Nephron progenitor cell (in vitro differentiated cells): ENCODE data around the gene NECAB2.

Experiments
- DNase-seq: peaks from one replicate; pipeline ENCODE4 v3.0.0; 2021
- H3K27ac Mint-ChIP-seq: 2 replicates; pipeline ENCODE4 v1.8.0; 2021; ENCODE audit warnings: mild to moderate bottlenecking, moderate library complexity, mixed read lengths
- H3K27me3 Mint-ChIP-seq: 2 replicates; pipeline ENCODE4 v1.8.0; 2021; ENCODE audit warnings: mild to moderate bottlenecking, low read depth, mixed read lengths; ENCODE audit not compliant: poor library complexity
- H3K36me3 Mint-ChIP-seq: 2 replicates; pipeline ENCODE4 v1.8.0; 2021; ENCODE audit warnings: low read depth, mixed read lengths
- H3K4me1 Mint-ChIP-seq: 2 replicates; pipeline ENCODE4 v1.8.0; 2021; ENCODE audit warnings: mixed read lengths
- H3K4me3 Mint-ChIP-seq: 2 replicates; pipeline ENCODE4 v1.8.0; 2021; ENCODE audit warnings: mild to moderate bottlenecking, moderate library complexity, mixed read lengths
- H3K9me3 Mint-ChIP-seq: 2 replicates; pipeline ENCODE4 v1.8.0; 2021; ENCODE audit warnings: mild to moderate bottlenecking, moderate library complexity, mixed read lengths
- TF ChIP-seq, protein P1 (sequence below): fragments of 200-600 bp; sonication (generic); IDR thresholded peaks from 2 replicates; pipeline ENCODE4 v1.5.0; 2021; ENCODE audit warnings: antibody characterized with exemption

NECAB2 gene

DNA sequence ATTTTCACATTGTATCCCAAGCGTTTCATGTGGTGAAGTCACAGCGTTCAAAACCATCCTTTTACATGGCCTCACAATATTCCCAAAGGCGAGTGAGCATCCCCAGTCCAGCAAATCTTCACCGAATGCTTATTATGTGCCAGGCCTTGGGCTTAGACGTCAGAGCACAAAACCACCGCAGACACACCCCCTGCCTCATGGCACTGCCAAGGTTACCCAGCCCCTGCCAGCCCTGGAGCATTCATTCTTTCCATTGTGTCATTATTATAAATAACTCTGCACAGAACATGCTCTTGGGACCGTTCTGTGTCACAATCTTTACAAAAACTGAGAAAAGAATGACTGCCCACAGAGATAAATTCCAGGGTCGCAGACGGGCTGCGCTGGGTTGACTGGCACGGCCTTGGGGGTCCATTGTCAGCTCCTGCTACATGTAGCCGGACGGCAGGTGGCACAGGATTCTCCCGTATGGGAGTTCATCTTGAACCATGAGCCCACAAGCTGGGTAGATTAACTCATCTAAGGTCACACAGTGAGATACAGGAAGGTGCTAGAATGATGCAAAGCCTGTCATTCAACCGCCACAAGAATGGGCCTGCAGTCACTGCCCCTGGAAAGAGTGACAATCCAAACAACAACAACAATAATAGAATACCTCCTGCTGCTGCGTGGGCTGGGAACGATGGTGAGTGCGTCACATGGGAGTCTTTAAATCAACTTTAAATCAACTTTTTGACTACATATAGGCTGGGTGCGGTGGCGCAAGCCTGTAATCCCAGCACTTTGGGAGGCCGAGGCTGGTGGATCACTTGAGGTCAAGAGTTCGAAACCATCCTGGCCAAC, 4.5 kb upstream of the NECAB2 start:
- H3K4me3 Mint-ChIP-seq, result no peak overlapping the region
- peaks cover 4% of the 10 kb centered on the region for H3K27me3 Mint-ChIP-seq
- no peaks in the 10 kb centered on the region for H3K9me3 Mint-ChIP-seq
- H3K4me1 Mint-ChIP-seq, result peaks cover 4% of the 10 kb centered on the region
- no peak for DNase-seq
- no peaks in the 10 kb centered on the region for H3K36me3 Mint-ChIP-seq
- TF ChIP-seq, protein P1, sequence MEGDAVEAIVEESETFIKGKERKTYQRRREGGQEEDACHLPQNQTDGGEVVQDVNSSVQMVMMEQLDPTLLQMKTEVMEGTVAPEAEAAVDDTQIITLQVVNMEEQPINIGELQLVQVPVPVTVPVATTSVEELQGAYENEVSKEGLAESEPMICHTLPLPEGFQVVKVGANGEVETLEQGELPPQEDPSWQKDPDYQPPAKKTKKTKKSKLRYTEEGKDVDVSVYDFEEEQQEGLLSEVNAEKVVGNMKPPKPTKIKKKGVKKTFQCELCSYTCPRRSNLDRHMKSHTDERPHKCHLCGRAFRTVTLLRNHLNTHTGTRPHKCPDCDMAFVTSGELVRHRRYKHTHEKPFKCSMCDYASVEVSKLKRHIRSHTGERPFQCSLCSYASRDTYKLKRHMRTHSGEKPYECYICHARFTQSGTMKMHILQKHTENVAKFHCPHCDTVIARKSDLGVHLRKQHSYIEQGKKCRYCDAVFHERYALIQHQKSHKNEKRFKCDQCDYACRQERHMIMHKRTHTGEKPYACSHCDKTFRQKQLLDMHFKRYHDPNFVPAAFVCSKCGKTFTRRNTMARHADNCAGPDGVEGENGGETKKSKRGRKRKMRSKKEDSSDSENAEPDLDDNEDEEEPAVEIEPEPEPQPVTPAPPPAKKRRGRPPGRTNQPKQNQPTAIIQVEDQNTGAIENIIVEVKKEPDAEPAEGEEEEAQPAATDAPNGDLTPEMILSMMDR, result no peak
- no peak overlapping the region for H3K27ac Mint-ChIP-seq

DNA sequence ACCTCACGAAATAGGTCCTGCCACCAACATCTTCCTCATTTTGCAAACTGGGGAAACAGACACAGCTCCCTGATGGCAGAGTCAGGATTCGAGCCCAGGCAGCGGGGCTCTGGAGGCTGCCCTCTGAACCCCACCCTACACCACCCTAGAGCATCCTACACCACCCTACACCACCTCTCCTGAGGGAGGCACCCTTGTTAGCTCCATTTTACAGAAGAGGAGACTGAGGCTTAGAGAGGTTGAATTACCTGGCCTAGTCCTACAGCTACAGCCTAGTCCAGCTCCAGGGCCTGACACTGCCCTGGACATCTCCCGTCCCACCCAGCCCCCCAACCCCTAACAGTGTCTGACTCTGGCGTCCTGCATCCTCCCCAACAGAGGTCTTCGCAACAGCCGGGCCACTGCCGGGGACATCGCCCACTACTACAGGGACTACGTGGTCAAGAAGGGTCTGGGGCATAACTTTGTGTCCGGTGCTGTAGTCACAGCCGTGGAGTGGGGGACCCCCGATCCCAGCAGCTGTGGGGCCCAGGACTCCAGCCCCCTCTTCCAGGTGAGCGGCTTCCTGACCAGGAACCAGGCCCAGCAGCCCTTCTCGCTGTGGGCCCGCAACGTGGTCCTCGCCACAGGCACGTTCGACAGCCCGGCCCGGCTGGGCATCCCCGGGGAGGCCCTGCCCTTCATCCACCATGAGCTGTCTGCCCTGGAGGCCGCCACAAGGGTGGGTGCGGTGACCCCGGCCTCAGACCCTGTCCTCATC, 3.2 kb upstream of the NECAB2 start:
- peaks cover 11% of the 10 kb centered on the region for H3K4me1 Mint-ChIP-seq
- H3K4me3 Mint-ChIP-seq, result no peak overlapping the region
- DNase-seq, result no peak
- H3K27me3 Mint-ChIP-seq, result peaks cover 13% of the 10 kb centered on the region
- no peaks in the 10 kb centered on the region for H3K9me3 Mint-ChIP-seq
- TF ChIP-seq, protein P1, result no peak
- H3K27ac Mint-ChIP-seq, result no peak overlapping the region
- H3K36me3 Mint-ChIP-seq, result no peaks in the 10 kb centered on the region

DNA sequence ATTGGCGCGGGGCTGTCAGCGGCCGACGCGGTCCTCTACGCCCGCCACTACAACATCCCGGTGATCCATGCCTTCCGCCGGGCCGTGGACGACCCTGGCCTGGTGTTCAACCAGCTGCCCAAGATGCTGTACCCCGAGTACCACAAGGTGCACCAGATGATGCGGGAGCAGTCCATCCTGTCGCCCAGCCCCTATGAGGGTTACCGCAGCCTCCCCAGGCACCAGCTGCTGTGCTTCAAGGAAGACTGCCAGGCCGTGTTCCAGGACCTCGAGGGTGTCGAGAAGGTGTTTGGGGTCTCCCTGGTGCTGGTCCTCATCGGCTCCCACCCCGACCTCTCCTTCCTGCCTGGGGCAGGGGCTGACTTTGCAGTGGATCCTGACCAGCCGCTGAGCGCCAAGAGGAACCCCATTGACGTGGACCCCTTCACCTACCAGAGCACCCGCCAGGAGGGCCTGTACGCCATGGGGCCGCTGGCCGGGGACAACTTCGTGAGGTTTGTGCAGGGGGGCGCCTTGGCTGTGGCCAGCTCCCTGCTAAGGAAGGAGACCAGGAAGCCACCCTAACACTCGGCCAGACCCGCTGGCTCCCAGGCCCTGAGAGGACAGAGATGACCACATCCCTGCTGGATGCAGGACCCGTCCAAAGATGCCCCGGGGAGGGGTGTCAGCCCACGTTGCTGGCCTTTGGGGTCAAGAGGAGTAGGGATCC, 2.4 kb upstream of the NECAB2 start:
- no peak for DNase-seq
- TF ChIP-seq, protein P1, result no peak
- Mint-ChIP-seq H3K4me1 (peaks cover 11% of the 10 kb centered on the region), H3K36me3 (no peaks in the 10 kb centered on the region), H3K9me3 (no peaks in the 10 kb centered on the region), H3K27me3 (peaks cover 21% of the 10 kb centered on the region), H3K4me3 (no peak overlapping the region), H3K27ac (no peak overlapping the region)

DNA sequence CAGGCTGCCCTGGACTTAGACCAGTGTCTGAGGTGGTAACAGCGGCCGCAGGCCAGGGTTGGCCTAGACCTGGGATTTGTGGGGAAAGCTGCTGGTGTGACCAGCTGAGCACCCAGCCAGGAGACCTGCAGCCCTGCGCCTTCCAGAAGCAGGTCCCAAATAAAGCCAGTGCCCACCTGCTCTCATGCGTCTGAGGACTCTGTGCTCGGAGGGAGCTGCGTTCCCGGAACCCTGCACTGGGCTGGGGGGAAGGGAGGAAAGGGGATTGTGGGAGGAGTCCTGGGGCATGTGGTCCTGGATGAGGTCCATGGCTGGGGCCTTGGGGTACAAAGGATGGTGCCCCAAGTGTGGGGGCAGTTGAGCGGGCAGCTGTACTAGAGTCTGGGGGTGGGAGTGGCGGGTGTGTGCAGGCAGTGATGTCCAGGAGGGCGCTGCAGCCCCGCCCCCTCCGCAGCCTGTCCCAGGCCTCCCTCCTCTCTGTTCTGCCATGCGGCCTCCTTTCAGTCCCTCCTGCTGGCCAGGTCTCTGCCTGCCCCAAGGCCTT, 1.8 kb upstream of the NECAB2 start:
- Mint-ChIP-seq H3K9me3 (no peaks in the 10 kb centered on the region), H3K4me1 (peaks cover 11% of the 10 kb centered on the region), H3K27me3 (peaks cover 26% of the 10 kb centered on the region), H3K36me3 (no peaks in the 10 kb centered on the region), H3K4me3 (no peak overlapping the region), H3K27ac (no peak overlapping the region)
- DNase-seq, result no peak
- TF ChIP-seq, protein P1, result no peak

DNA sequence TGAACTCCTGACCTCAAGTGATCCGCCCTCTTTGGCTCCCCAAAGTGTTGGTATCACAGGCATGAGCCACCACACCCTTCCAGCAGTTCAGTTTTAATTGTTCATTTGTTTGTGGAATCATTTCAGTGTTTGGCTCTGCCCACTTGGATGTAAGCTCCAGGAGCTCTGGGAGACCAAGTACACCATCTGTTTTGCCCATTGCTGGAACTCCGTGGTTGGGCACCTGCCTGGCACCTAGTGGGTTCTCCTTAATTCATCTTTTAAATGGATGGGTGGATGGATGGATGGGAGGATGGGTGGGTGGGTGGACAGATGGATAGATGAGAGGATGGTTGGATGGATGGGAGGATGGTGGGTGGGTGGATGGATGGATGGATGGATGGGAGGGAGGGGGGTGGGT, 953 bp upstream of the NECAB2 start:
- peak overlapping the region; percentile 45 for H3K4me3 Mint-ChIP-seq
- no peak overlapping the region for H3K27ac Mint-ChIP-seq
- H3K9me3 Mint-ChIP-seq, result no peaks in the 10 kb centered on the region
- H3K4me1 Mint-ChIP-seq, result peaks cover 11% of the 10 kb centered on the region
- TF ChIP-seq, protein P1, result no peak
- no peaks in the 10 kb centered on the region for H3K36me3 Mint-ChIP-seq
- H3K27me3 Mint-ChIP-seq, result peaks cover 32% of the 10 kb centered on the region
- no peak for DNase-seq
